Measurements from ENCODE around the gene SLC18A2.
"Not testable (repeated sequence)": the region's sequence is repeated elsewhere in the genome, so short reads cannot be mapped to it uniquely, and the experiment has no call there.

SLC18A2 gene

GRCh38 chr10:117303451-117303850, 62.5 kb downstream of the SLC18A2 start:
- H3K27me3 ChIP-seq (ENCODE audit: control insufficient read depth in 2 of 2, insufficient read depth in 2 of 2, low read length in 2 of 2); H3K27ac ChIP-seq (ENCODE audit: low read depth in 2 of 2, low read length in 2 of 2); H3K4me3 ChIP-seq (ENCODE audit: low read length in 2 of 2); H3K9ac ChIP-seq (ENCODE audit: low read depth in 1 of 2, low read length in 2 of 2); H3K9me3 ChIP-seq (ENCODE audit: control insufficient read depth in 2 of 2, low read length in 2 of 2); H3K4me1 ChIP-seq (ENCODE audit: control insufficient read depth in 2 of 2, insufficient read depth in 2 of 2, low read length in 2 of 2); H3K36me3 ChIP-seq (ENCODE audit: control insufficient read depth in 2 of 2, insufficient read depth in 2 of 2, low read length in 2 of 2): not testable (repeated sequence)

DNA sequence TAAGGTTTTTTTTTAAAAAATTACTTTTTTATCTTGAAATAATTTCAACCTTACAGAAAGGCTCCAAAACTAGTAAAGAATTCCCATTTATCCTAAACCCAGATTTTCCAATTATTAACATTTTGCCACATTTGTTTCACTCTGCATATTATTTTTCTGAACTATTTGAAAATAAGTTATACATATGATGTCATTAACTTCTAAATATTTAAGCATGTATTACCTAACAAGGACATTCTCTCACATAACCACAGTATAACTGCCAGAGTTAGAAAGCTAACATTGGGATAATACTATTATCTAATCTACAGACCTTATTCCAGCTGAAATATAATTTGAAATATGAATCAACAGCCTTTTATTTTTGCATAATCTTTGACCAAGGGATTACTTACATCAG, 65.8 kb downstream of the SLC18A2 start:
- Histone ChIP-seq H3K9me3 (ENCODE audit: control insufficient read depth in 2 of 2, low read length in 2 of 2) (no peaks in the 10 kb centered on the region), H3K36me3 (ENCODE audit: control insufficient read depth in 2 of 2, insufficient read depth in 2 of 2, low read length in 2 of 2) (no peaks in the 10 kb centered on the region), H3K4me1 (ENCODE audit: control insufficient read depth in 2 of 2, insufficient read depth in 2 of 2, low read length in 2 of 2) (peaks cover 0 to under 1% of the 10 kb centered on the region in 2 donors), H3K4me3 (ENCODE audit: low read length in 2 of 2) (no peak overlapping the region), H3K9ac (ENCODE audit: low read depth in 1 of 2, low read length in 2 of 2) (no peak overlapping the region), H3K27me3 (ENCODE audit: control insufficient read depth in 2 of 2, insufficient read depth in 2 of 2, low read length in 2 of 2) (no peaks in the 10 kb centered on the region), H3K27ac (ENCODE audit: low read depth in 2 of 2, low read length in 2 of 2) (no peak overlapping the region)

GRCh38 chr10:117311261-117311660, 70.3 kb downstream of the SLC18A2 start:
- no peak overlapping the region for H3K27ac ChIP-seq (ENCODE audit: low read depth in 2 of 2, low read length in 2 of 2)
- H3K36me3 ChIP-seq (ENCODE audit: control insufficient read depth in 2 of 2, insufficient read depth in 2 of 2, low read length in 2 of 2) = peaks cover 0 to 5% of the 10 kb centered on the region in 2 donors
- H3K4me1 ChIP-seq (ENCODE audit: control insufficient read depth in 2 of 2, insufficient read depth in 2 of 2, low read length in 2 of 2) = peaks cover 0 to 2% of the 10 kb centered on the region in 2 donors
- H3K9me3 ChIP-seq (ENCODE audit: control insufficient read depth in 2 of 2, low read length in 2 of 2) = no peaks in the 10 kb centered on the region
- H3K9ac ChIP-seq (ENCODE audit: low read depth in 1 of 2, low read length in 2 of 2) = no peak overlapping the region
- no peak overlapping the region for H3K4me3 ChIP-seq (ENCODE audit: low read length in 2 of 2)
- no peaks in the 10 kb centered on the region for H3K27me3 ChIP-seq (ENCODE audit: control insufficient read depth in 2 of 2, insufficient read depth in 2 of 2, low read length in 2 of 2)

DNA sequence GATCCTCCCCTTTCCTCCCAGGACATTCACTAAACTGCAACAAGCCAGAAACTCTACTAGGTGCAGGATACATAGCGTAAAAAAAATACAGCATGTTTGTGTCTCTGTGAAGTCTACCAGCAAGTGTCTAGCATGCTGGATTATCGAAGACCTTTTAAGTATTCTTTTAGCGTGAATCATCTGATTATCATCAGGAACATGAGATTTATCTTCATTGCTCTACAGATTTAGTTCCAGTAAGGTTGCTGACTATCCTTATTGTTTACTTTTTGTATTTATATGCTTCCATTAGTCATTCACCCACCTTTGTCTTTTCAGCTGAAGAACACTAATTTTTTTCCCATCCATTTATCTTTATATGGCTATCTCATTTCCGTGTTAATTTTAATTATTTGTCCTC, 71.5 kb downstream of the SLC18A2 start:
- no peak overlapping the region for H3K27ac ChIP-seq (ENCODE audit: low read depth in 2 of 2, low read length in 2 of 2)
- no peaks in the 10 kb centered on the region for H3K27me3 ChIP-seq (ENCODE audit: control insufficient read depth in 2 of 2, insufficient read depth in 2 of 2, low read length in 2 of 2)
- peaks cover 0 to 5% of the 10 kb centered on the region in 2 donors for H3K36me3 ChIP-seq (ENCODE audit: control insufficient read depth in 2 of 2, insufficient read depth in 2 of 2, low read length in 2 of 2)
- H3K9ac ChIP-seq (ENCODE audit: low read depth in 1 of 2, low read length in 2 of 2) = no peak overlapping the region
- peaks cover 0 to 2% of the 10 kb centered on the region in 2 donors for H3K4me1 ChIP-seq (ENCODE audit: control insufficient read depth in 2 of 2, insufficient read depth in 2 of 2, low read length in 2 of 2)
- H3K4me3 ChIP-seq (ENCODE audit: low read length in 2 of 2) = no peak overlapping the region
- no peaks in the 10 kb centered on the region for H3K9me3 ChIP-seq (ENCODE audit: control insufficient read depth in 2 of 2, low read length in 2 of 2)

DNA sequence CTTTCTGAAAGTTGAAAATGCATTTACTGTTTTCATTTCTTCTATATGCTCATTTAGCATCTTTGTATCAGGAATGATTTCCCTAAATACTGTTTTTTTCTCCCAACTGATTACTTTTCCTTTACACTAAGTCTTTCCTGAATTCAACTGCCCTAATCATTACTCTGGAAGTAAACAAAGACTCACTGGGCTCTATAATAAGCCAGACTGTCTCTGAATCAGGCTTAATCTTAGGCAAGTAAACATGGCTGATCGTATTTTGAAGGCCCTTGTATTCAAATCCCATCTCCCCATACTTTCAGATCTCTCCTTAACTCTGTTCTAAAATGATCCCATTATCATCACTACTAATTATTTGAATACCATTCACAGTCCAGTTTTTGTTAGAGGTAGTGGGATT, 72.7 kb downstream of the SLC18A2 start:
- no peak overlapping the region for H3K4me3 ChIP-seq (ENCODE audit: low read length in 2 of 2)
- peaks cover 0 to 2% of the 10 kb centered on the region in 2 donors for H3K4me1 ChIP-seq (ENCODE audit: control insufficient read depth in 2 of 2, insufficient read depth in 2 of 2, low read length in 2 of 2)
- peaks cover 5% of the 10 kb centered on the region in 2 donors for H3K36me3 ChIP-seq (ENCODE audit: control insufficient read depth in 2 of 2, insufficient read depth in 2 of 2, low read length in 2 of 2)
- H3K9me3 ChIP-seq (ENCODE audit: control insufficient read depth in 2 of 2, low read length in 2 of 2) = no peaks in the 10 kb centered on the region
- no peak overlapping the region for H3K9ac ChIP-seq (ENCODE audit: low read depth in 1 of 2, low read length in 2 of 2)
- H3K27me3 ChIP-seq (ENCODE audit: control insufficient read depth in 2 of 2, insufficient read depth in 2 of 2, low read length in 2 of 2) = no peaks in the 10 kb centered on the region
- H3K27ac ChIP-seq (ENCODE audit: low read depth in 2 of 2, low read length in 2 of 2) = no peak overlapping the region

DNA sequence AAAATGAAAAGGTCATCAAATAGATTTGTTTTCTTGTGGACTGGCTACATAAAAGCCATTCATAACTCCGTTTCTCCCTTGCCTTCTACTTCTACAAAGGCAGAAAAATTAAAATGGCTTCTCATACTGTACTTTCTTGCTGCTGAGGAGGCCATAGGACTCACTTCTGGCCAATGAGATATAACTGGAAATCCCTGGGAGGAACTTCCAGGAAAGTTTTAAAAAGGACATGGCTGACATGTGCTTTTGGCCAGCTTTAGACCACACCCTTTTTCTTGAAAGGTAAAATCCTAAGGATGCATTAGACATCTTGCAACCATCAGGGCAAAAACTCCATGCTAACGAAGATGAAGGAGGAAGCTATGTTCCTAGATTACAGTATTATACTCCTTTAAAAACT, 75.8 kb downstream of the SLC18A2 start:
- H3K27ac ChIP-seq (ENCODE audit: low read depth in 2 of 2, low read length in 2 of 2) = no peak overlapping the region
- H3K4me3 ChIP-seq (ENCODE audit: low read length in 2 of 2) = no peak overlapping the region
- H3K4me1 ChIP-seq (ENCODE audit: control insufficient read depth in 2 of 2, insufficient read depth in 2 of 2, low read length in 2 of 2) = peaks cover under 1 to 3% of the 10 kb centered on the region in 2 donors
- H3K9me3 ChIP-seq (ENCODE audit: control insufficient read depth in 2 of 2, low read length in 2 of 2) = no peaks in the 10 kb centered on the region
- no peaks in the 10 kb centered on the region for H3K27me3 ChIP-seq (ENCODE audit: control insufficient read depth in 2 of 2, insufficient read depth in 2 of 2, low read length in 2 of 2)
- no peak overlapping the region for H3K9ac ChIP-seq (ENCODE audit: low read depth in 1 of 2, low read length in 2 of 2)
- H3K36me3 ChIP-seq (ENCODE audit: control insufficient read depth in 2 of 2, insufficient read depth in 2 of 2, low read length in 2 of 2) = peaks cover 5% of the 10 kb centered on the region in 2 donors

DNA sequence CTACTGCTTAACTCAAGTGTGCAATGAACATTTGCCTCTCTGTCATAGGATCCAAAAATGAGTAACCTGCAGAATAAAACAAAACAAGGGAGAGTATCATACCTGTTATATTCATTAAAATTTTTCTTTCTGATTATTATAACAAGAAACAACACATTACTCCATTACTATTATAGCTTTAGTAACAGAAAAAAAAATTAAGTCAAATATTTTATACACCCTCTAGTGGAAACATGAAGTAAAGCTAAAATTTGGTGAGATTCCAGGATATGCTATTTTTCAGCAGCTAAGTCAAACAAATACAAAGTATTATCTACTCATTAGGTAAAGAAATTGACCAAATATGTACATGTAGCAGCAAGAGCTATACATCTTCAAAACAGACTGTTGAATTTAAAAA, 78.0 kb downstream of the SLC18A2 start:
- H3K4me3 ChIP-seq (ENCODE audit: low read length in 2 of 2) = no peak overlapping the region
- peaks cover 0 to 5% of the 10 kb centered on the region in 2 donors for H3K36me3 ChIP-seq (ENCODE audit: control insufficient read depth in 2 of 2, insufficient read depth in 2 of 2, low read length in 2 of 2)
- no peak overlapping the region for H3K9ac ChIP-seq (ENCODE audit: low read depth in 1 of 2, low read length in 2 of 2)
- no peaks in the 10 kb centered on the region for H3K27me3 ChIP-seq (ENCODE audit: control insufficient read depth in 2 of 2, insufficient read depth in 2 of 2, low read length in 2 of 2)
- no peak overlapping the region for H3K27ac ChIP-seq (ENCODE audit: low read depth in 2 of 2, low read length in 2 of 2)
- no peaks in the 10 kb centered on the region for H3K9me3 ChIP-seq (ENCODE audit: control insufficient read depth in 2 of 2, low read length in 2 of 2)
- peaks cover 0 to 3% of the 10 kb centered on the region in 2 donors for H3K4me1 ChIP-seq (ENCODE audit: control insufficient read depth in 2 of 2, insufficient read depth in 2 of 2, low read length in 2 of 2)

- H3K9me3 ChIP-seq (ENCODE audit: control insufficient read depth in 2 of 2, low read length in 2 of 2) = no peaks in the 10 kb centered on the region
- no peak overlapping the region for H3K9ac ChIP-seq (ENCODE audit: low read depth in 1 of 2, low read length in 2 of 2)
- H3K36me3 ChIP-seq (ENCODE audit: control insufficient read depth in 2 of 2, insufficient read depth in 2 of 2, low read length in 2 of 2) = peaks cover 0 to 5% of the 10 kb centered on the region in 2 donors
- H3K4me3 ChIP-seq (ENCODE audit: low read length in 2 of 2) = no peak overlapping the region
- H3K4me1 ChIP-seq (ENCODE audit: control insufficient read depth in 2 of 2, insufficient read depth in 2 of 2, low read length in 2 of 2) = peaks cover 0 to 3% of the 10 kb centered on the region in 2 donors
- H3K27ac ChIP-seq (ENCODE audit: low read depth in 2 of 2, low read length in 2 of 2) = no peak overlapping the region
- H3K27me3 ChIP-seq (ENCODE audit: control insufficient read depth in 2 of 2, insufficient read depth in 2 of 2, low read length in 2 of 2) = no peaks in the 10 kb centered on the region
Observed at GRCh38 chr10:117320050-117320665, 79.2 kb downstream of the SLC18A2 start.

GRCh38 chr10:117322260-117322659, 81.3 kb downstream of the SLC18A2 start:
- H3K36me3 ChIP-seq (ENCODE audit: control insufficient read depth in 2 of 2, insufficient read depth in 2 of 2, low read length in 2 of 2) = peaks cover 0 to 5% of the 10 kb centered on the region in 2 donors
- H3K4me1 ChIP-seq (ENCODE audit: control insufficient read depth in 2 of 2, insufficient read depth in 2 of 2, low read length in 2 of 2) = peaks cover 0 to 3% of the 10 kb centered on the region in 2 donors
- H3K27ac ChIP-seq (ENCODE audit: low read depth in 2 of 2, low read length in 2 of 2) = no peak overlapping the region
- no peak overlapping the region for H3K4me3 ChIP-seq (ENCODE audit: low read length in 2 of 2)
- no peaks in the 10 kb centered on the region for H3K9me3 ChIP-seq (ENCODE audit: control insufficient read depth in 2 of 2, low read length in 2 of 2)
- H3K9ac ChIP-seq (ENCODE audit: low read depth in 1 of 2, low read length in 2 of 2) = no peak overlapping the region
- H3K27me3 ChIP-seq (ENCODE audit: control insufficient read depth in 2 of 2, insufficient read depth in 2 of 2, low read length in 2 of 2) = no peaks in the 10 kb centered on the region

DNA sequence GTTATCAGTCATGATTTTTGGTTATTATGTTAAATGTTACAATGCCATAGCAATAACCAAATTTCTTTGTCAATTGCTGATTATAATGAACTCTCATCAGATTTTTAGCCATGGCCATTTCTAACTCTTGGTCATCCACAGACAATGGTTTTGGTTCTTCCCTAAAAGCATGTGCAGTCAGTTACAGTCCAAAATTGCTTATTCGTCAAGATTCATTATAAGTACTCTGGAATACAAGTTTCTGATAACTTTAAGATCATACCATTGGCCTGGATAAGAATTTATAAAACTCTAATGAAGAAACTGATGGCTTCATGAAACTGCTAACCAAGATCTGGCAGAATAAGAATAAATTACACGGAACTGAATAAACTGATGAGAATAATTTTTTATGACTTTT, 83.5 kb downstream of the SLC18A2 start:
- H3K27me3 ChIP-seq (ENCODE audit: control insufficient read depth in 2 of 2, insufficient read depth in 2 of 2, low read length in 2 of 2) = no peaks in the 10 kb centered on the region
- H3K4me3 ChIP-seq (ENCODE audit: low read length in 2 of 2) = no peak overlapping the region
- peaks cover 0 to 3% of the 10 kb centered on the region in 2 donors for H3K4me1 ChIP-seq (ENCODE audit: control insufficient read depth in 2 of 2, insufficient read depth in 2 of 2, low read length in 2 of 2)
- no peaks in the 10 kb centered on the region for H3K36me3 ChIP-seq (ENCODE audit: control insufficient read depth in 2 of 2, insufficient read depth in 2 of 2, low read length in 2 of 2)
- H3K9me3 ChIP-seq (ENCODE audit: control insufficient read depth in 2 of 2, low read length in 2 of 2) = no peaks in the 10 kb centered on the region
- H3K9ac ChIP-seq (ENCODE audit: low read depth in 1 of 2, low read length in 2 of 2) = no peak overlapping the region
- no peak overlapping the region for H3K27ac ChIP-seq (ENCODE audit: low read depth in 2 of 2, low read length in 2 of 2)

All from mucosa of rectum (tissue), 2 donors.